Central memory CD8-positive, alpha-beta T cell (primary cell): ENCODE results near the gene STK16.

ENCODE experiments used
- ATAC-seq: fragments of 150-1000 bp; cut with Tn5 transposase; replicated peaks from 2 replicates; pipeline ENCODE4 v1.10.0; 2022; ENCODE audit warnings: mild to moderate bottlenecking, moderate FRiP score, moderate number of reproducible peaks; ENCODE audit not compliant: poor library complexity, severe bottlenecking; ENCODE audit errors: extremely low read depth
- DNase-seq, 2 donors: peaks; one replicate each; pipeline ENCODE4 v3.0.0; 2021; ENCODE audit warnings: low spot score in 2 of 2
- H3K27ac Mint-ChIP-seq: one replicate; pipeline ENCODE4 v1.8.0; 2022; ENCODE audit warnings: low read depth, mild to moderate bottlenecking, moderate library complexity, mixed read lengths
- H3K27me3 Mint-ChIP-seq: one replicate; pipeline ENCODE4 v1.8.0; 2022; ENCODE audit warnings: mixed read lengths
- H3K36me3 Mint-ChIP-seq: one replicate; pipeline ENCODE4 v1.8.0; 2022; ENCODE audit warnings: mild to moderate bottlenecking, moderate library complexity, mixed read lengths; ENCODE audit not compliant: insufficient read depth
- H3K4me1 Mint-ChIP-seq: one replicate; pipeline ENCODE4 v1.8.0; 2022; ENCODE audit warnings: mixed read lengths
- H3K4me3 Mint-ChIP-seq: one replicate; pipeline ENCODE4 v1.8.0; 2022; ENCODE audit warnings: mild to moderate bottlenecking, moderate library complexity, mixed read lengths
- H3K9me3 Mint-ChIP-seq: one replicate; pipeline ENCODE4 v1.8.0; 2022; ENCODE audit warnings: mixed read lengths

STK16 gene

GRCh38 chr2:219292616-219293015 lies 47.3 kb downstream of the STK16 start:
- Mint-ChIP-seq H3K4me1 (peaks cover 19% of the 10 kb centered on the region), H3K4me3 (no peak overlapping the region), H3K27me3 (no peaks in the 10 kb centered on the region), H3K36me3 (peaks cover 3% of the 10 kb centered on the region), H3K27ac (no peak overlapping the region), H3K9me3 (no peaks in the 10 kb centered on the region)
- DNase-seq: no peak
- no peak for ATAC-seq

- H3K36me3 Mint-ChIP-seq: peaks cover 6% of the 10 kb centered on the region
- H3K4me3 Mint-ChIP-seq: peak overlapping the region; percentile 69
- H3K9me3 Mint-ChIP-seq: no peaks in the 10 kb centered on the region
- peaks cover 19% of the 10 kb centered on the region for H3K4me1 Mint-ChIP-seq
- H3K27me3 Mint-ChIP-seq: no peaks in the 10 kb centered on the region
- no peak for DNase-seq
- peak overlapping the region; percentile 83 for H3K27ac Mint-ChIP-seq
- ATAC-seq: no peak
These were observed 48.5 kb downstream of the STK16 start for GRCh38 chr2:219293736-219294231.

- peaks cover 6% of the 10 kb centered on the region for H3K36me3 Mint-ChIP-seq
- ATAC-seq (peak; percentile 90), DNase-seq (peak; percentile 83 to 87)
- no peaks in the 10 kb centered on the region for H3K27me3 Mint-ChIP-seq
- peak overlapping the region; percentile 83 for H3K27ac Mint-ChIP-seq
- H3K9me3 Mint-ChIP-seq: no peaks in the 10 kb centered on the region
- H3K4me3 Mint-ChIP-seq: peak overlapping the region; percentile 69
- H3K4me1 Mint-ChIP-seq: peaks cover 19% of the 10 kb centered on the region
These were observed 49.4 kb downstream of the STK16 start for GRCh38 chr2:219294356-219295351.

GRCh38 chr2:219296142-219296541 lies 50.9 kb downstream of the STK16 start:
- Mint-ChIP-seq H3K9me3 (no peaks in the 10 kb centered on the region), H3K4me3 (peak overlapping the region; percentile 45), H3K27ac (peak overlapping the region; percentile 83), H3K4me1 (peaks cover 19% of the 10 kb centered on the region), H3K27me3 (peaks cover 14% of the 10 kb centered on the region), H3K36me3 (peaks cover 6% of the 10 kb centered on the region)
- DNase-seq (no peak), ATAC-seq (no peak)

GRCh38 chr2:219296631-219297391 lies 51.5 kb downstream of the STK16 start:
- ATAC-seq (no peak), DNase-seq (no peak)
- peaks cover 21% of the 10 kb centered on the region for H3K27me3 Mint-ChIP-seq
- no peaks in the 10 kb centered on the region for H3K9me3 Mint-ChIP-seq
- H3K4me3 Mint-ChIP-seq: no peak overlapping the region
- H3K27ac Mint-ChIP-seq: no peak overlapping the region
- H3K4me1 Mint-ChIP-seq: peaks cover 19% of the 10 kb centered on the region
- peaks cover 6% of the 10 kb centered on the region for H3K36me3 Mint-ChIP-seq

- ATAC-seq (no peak), DNase-seq (no peak)
- H3K27me3 Mint-ChIP-seq: peaks cover 32% of the 10 kb centered on the region
- no peak overlapping the region for H3K4me3 Mint-ChIP-seq
- peaks cover 6% of the 10 kb centered on the region for H3K36me3 Mint-ChIP-seq
- no peak overlapping the region for H3K27ac Mint-ChIP-seq
- no peaks in the 10 kb centered on the region for H3K9me3 Mint-ChIP-seq
- H3K4me1 Mint-ChIP-seq: peaks cover 19% of the 10 kb centered on the region
These were observed 52.6 kb downstream of the STK16 start for GRCh38 chr2:219297766-219298456.

GRCh38 chr2:219298759-219299371 lies 53.6 kb downstream of the STK16 start:
- peak; percentile 82 to 93 for DNase-seq
- Mint-ChIP-seq H3K36me3 (peaks cover 6% of the 10 kb centered on the region), H3K9me3 (no peaks in the 10 kb centered on the region), H3K4me3 (no peak overlapping the region), H3K27me3 (peaks cover 40% of the 10 kb centered on the region), H3K27ac (no peak overlapping the region), H3K4me1 (peaks cover 17% of the 10 kb centered on the region)
- ATAC-seq: peak; percentile 34

GRCh38 chr2:219299372-219299760 lies 54.1 kb downstream of the STK16 start:
- peaks cover 4% of the 10 kb centered on the region for H3K36me3 Mint-ChIP-seq
- H3K27me3 Mint-ChIP-seq: peaks cover 45% of the 10 kb centered on the region
- DNase-seq (no peak), ATAC-seq (no peak)
- H3K4me3 Mint-ChIP-seq: no peak overlapping the region
- no peak overlapping the region for H3K27ac Mint-ChIP-seq
- H3K9me3 Mint-ChIP-seq: no peaks in the 10 kb centered on the region
- H3K4me1 Mint-ChIP-seq: peaks cover 12% of the 10 kb centered on the region
